Kidney (tissue), 14 donors: Measurements from ENCODE around the gene GATA2. TPM values are rescaled to one million over a fixed set of nuclear protein-coding genes. Genes with fewer than 3 reads are reported as not detected.

Source experiments
- DNase-seq, 5 donors: peaks; one replicate each; pipeline ENCODE4 v3.0.0-alpha.2; 2013 to 2020
- FAIRE-seq: peaks from 2 replicates; lab custom pipeline; 2012; peaks lifted over from hg19 to GRCh38; lab: Jason Lieb, UNC
- H3K27ac ChIP-seq, 2 donors: one replicate each; pipeline ENCODE4 v1.7.0; 2013; ENCODE audit warnings: low read depth in 2 of 2, low read length in 2 of 2, inconsistent platforms in 1 of 2
- H3K27me3 ChIP-seq: one replicate; pipeline ENCODE4 v1.7.1; 2013; ENCODE audit warnings: low read length, inconsistent platforms; ENCODE audit not compliant: control insufficient read depth, insufficient read depth
- H3K36me3 ChIP-seq, 3 donors: one replicate each; pipeline versions ENCODE4 v1.7.0 to v1.7.1; 2013; ENCODE audit warnings: low read length in 3 of 3, control low read depth in 1 of 3, inconsistent platforms in 1 of 3; ENCODE audit not compliant: insufficient read depth in 3 of 3, control insufficient read depth in 2 of 3
- H3K4me1 ChIP-seq, 3 donors: one replicate each; pipeline versions ENCODE4 v1.7.0 to v1.7.1; 2013; ENCODE audit warnings: low read length in 3 of 3, inconsistent platforms in 1 of 3, low read depth in 1 of 3; ENCODE audit not compliant: control insufficient read depth in 2 of 3, insufficient read depth in 2 of 3
- H3K4me3 ChIP-seq, 3 donors: one replicate each; pipeline versions ENCODE4 v1.7.0 to v1.8.1; 2013; ENCODE audit warnings: low read length in 3 of 3, control low read depth in 1 of 3, inconsistent platforms in 1 of 3
- H3K9ac ChIP-seq, 3 donors: one replicate each; pipeline versions ENCODE4 v1.7.0 to v1.7.1; 2013; ENCODE audit warnings: low read length in 3 of 3, control low read depth in 1 of 3, inconsistent platforms in 1 of 3
- H3K9me3 ChIP-seq, 3 donors: one replicate each; pipeline versions ENCODE4 v1.7.0 to v1.7.1; 2013; ENCODE audit warnings: low read length in 3 of 3, control low read depth in 1 of 3, inconsistent platforms in 1 of 3; ENCODE audit not compliant: control insufficient read depth in 2 of 3, insufficient read depth in 1 of 3
- intact Hi-C: fragments of 100-400 bp; cut with DNase I; formaldehyde crosslinking; loops from one replicate; pipeline ENCODE4 v1.11.1; 2022
- polyA plus RNA-seq: library from polyadenylated mRNA; stranded (reverse); fragments of 350-450 nt; fragmentation: Illumina TruSeq; extraction: RNeasy Lipid Tissue Mini Kit (QIAGEN cat#74804); gene quantifications from one replicate; pipeline ENCODE4 v1.2.3, GENCODE V29; 2014; ENCODE audit warnings: low read depth, low replicate concordance; ENCODE audit not compliant: insufficient read depth
- total RNA-seq: library from RNA; stranded (reverse); fragmentation: NEBNext Ultra II Directional; extraction: Animal tissue kit (Norgen Biotek cat#: 25700); gene quantifications from one replicate; pipeline ENCODE4 v1.2.1, GENCODE V29; 2021
- TF ChIP-seq, protein P1 (sequence below): IDR thresholded peaks from 3 replicates; pipeline ENCODE4 v1.5.1; 2012; ENCODE audit warnings: mild to moderate bottlenecking, moderate library complexity, borderline replicate concordance; ENCODE audit not compliant: insufficient read depth; ENCODE audit errors: extremely low read depth
- donor health status: control.
- donor health status: control.
- donor health status: control.
- donor health status: control.
- donor health status: control.
- donor health status: DM: yes; HTN: yes; CAD: no.
- donor health status: Normal renal cell carcinoma (clear cell type).

GATA2 gene
- total and polyA plus RNA-seq, 2 donors from 2014 or later = 22.9 to 31.4 TPM

DNA sequence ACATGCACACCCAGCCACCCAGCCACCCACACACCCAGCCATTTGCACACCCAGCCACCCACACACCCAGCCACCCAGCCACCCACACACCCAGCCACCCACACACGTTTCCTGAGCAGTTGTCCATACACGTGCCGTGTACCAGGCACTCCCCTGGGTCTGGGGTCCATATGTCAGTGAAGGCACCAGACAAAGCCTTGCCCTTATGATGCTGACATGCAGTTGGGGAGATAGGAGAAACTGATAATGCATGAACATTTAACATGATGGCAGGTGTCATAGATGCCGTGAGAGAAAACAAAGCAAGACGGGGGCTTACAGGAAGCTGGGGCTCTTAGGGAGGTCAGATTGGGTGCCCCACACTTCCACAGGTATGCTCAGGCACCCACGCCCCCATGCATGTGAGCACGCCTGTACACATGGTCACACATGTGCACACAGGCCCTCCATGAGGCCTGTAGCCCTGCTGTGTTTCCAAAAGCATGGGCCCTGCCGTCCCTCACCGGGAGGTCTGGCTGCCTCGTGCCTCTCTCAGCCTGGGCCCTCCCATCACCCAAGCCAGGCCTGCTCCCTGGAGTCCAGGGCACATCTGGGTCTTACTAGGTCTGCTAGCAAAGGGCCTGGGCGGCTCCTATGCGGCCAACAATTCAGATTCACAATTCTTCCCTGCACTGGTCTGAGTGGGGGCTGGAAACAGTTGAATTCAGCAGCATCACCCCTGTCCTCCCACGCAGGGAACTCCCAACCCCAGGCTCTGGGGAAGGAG, 22.7 kb downstream of the GATA2 start:
- Histone ChIP-seq H3K9me3 (no peaks in the 10 kb centered on the region), H3K27ac (no peak overlapping the region), H3K27me3 (no peaks in the 10 kb centered on the region), H3K4me1 (no peaks in the 10 kb centered on the region), H3K36me3 (no peaks in the 10 kb centered on the region), H3K4me3 (no peak overlapping the region), H3K9ac (no peak overlapping the region)
- TF ChIP-seq, protein P1, sequence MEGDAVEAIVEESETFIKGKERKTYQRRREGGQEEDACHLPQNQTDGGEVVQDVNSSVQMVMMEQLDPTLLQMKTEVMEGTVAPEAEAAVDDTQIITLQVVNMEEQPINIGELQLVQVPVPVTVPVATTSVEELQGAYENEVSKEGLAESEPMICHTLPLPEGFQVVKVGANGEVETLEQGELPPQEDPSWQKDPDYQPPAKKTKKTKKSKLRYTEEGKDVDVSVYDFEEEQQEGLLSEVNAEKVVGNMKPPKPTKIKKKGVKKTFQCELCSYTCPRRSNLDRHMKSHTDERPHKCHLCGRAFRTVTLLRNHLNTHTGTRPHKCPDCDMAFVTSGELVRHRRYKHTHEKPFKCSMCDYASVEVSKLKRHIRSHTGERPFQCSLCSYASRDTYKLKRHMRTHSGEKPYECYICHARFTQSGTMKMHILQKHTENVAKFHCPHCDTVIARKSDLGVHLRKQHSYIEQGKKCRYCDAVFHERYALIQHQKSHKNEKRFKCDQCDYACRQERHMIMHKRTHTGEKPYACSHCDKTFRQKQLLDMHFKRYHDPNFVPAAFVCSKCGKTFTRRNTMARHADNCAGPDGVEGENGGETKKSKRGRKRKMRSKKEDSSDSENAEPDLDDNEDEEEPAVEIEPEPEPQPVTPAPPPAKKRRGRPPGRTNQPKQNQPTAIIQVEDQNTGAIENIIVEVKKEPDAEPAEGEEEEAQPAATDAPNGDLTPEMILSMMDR = no peak
- DNase-seq (peak in 1 of 5 donors; percentile 22), FAIRE-seq (no peak)
- intact Hi-C loops = no loop called here

DNA sequence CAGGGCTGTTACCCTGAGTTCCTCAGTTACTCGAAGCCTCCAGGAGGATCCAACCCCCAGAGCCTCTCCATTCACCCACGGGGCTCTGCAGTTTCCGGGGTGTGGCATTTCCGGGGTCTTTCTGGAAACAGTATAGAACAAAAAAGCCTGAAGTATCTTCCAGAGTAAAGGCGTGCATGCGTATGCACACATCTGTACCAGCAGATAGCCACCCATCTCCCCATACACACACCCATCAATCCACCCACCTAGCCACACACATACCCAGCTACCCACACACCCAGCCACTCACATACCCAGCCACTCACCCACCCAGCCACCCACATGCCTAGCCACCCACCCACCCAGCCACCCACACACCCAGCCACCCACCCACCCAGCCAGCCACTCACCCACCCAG, 23.4 kb downstream of the GATA2 start:
- H3K36me3 ChIP-seq = no peaks in the 10 kb centered on the region
- DNase-seq (no peak), FAIRE-seq (no peak)
- no peak overlapping the region for H3K4me3 ChIP-seq
- H3K27ac ChIP-seq = no peak overlapping the region
- H3K4me1 ChIP-seq = no peaks in the 10 kb centered on the region
- H3K27me3 ChIP-seq = no peaks in the 10 kb centered on the region
- no peaks in the 10 kb centered on the region for H3K9me3 ChIP-seq
- H3K9ac ChIP-seq = no peak overlapping the region
- TF ChIP-seq, protein P1 = no peak
- intact Hi-C loops = no loop called here

DNA sequence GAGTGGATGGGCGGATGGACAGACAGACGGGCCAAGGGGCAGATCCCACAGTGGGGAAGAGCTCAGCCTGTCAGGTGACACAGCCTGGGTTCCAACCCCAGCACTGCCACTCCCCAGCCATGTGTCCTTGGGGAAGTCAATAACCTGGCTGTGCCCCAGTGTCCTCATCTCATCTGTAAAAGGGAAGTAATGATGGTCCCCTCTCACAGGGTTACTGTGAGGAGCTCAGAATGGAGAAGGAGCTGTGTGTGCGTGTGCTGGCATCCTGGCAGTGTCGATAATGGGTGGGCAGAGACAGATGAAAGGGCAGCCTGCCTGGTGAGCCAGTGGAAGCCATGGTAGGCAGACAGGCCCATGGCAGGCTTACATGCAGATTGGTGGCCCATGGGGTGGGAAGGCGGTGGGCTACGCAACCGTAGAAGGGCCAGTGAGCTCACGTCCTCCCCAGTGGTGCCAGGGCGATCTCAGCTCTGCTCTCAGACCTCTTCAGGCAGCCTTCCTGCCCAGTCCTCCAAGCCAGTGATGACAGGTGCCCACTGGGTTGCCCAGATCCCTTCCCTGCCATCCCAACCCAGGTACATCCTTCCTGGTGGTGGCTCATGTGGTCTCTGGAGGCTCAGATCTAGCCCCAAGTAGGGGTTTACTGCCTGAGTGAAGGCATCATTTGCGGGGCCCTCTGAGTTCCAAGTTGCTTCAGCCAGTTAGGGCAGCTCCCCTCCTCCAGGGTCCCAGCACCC, 24.0 kb downstream of the GATA2 start:
- intact Hi-C loops = no loop called here
- TF ChIP-seq, protein P1 = no peak
- Histone ChIP-seq H3K9me3 (no peaks in the 10 kb centered on the region), H3K36me3 (no peaks in the 10 kb centered on the region), H3K4me3 (no peak overlapping the region), H3K27me3 (no peaks in the 10 kb centered on the region), H3K9ac (no peak overlapping the region), H3K4me1 (no peaks in the 10 kb centered on the region), H3K27ac (no peak overlapping the region)
- DNase-seq (no peak), FAIRE-seq (no peak)
